HS-5 (cell line): ENCODE results near the gene ZNF556.

Experiments
- DNase-seq: peaks from one replicate; pipeline ENCODE4 v3.0.0-alpha.2; 2012; ENCODE audit warnings: low read depth

ZNF556 gene

DNA sequence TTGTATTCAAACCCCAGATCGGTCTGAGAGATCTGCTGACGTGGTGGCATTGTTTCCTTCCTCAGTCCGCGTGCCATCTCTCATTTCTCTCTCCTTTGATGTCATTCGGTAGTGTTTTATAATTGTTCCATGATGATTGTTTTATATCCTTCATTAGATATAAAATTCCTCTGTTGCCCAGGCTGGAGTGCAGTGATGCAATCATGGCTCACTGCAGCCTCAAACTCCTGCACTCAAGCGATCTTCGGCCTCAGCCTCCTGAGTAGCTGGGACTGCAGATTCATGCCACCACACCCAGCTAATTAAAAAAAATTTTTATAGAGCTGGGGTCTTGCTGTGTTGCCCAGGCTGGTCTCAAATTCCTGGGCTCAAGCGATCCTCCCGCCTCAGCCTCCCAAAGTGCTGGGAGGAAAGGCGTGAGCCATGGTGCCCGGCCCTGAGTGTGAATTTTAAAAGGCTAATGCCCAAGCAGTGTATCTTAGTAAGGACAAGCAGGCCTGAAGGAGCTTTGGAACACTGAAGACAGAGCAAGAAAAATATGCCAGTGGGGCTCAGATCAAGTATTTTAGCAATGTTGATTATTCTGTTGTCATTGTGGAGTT is 38.9 kb downstream of the ZNF556 start:
- no peak for DNase-seq

GRCh38 chr19:2906631-2907195 is 39.6 kb downstream of the ZNF556 start:
- DNase-seq = no peak

- DNase-seq = no peak
These were observed 45.2 kb downstream of the ZNF556 start for GRCh38 chr19:2912306-2912705.

DNA sequence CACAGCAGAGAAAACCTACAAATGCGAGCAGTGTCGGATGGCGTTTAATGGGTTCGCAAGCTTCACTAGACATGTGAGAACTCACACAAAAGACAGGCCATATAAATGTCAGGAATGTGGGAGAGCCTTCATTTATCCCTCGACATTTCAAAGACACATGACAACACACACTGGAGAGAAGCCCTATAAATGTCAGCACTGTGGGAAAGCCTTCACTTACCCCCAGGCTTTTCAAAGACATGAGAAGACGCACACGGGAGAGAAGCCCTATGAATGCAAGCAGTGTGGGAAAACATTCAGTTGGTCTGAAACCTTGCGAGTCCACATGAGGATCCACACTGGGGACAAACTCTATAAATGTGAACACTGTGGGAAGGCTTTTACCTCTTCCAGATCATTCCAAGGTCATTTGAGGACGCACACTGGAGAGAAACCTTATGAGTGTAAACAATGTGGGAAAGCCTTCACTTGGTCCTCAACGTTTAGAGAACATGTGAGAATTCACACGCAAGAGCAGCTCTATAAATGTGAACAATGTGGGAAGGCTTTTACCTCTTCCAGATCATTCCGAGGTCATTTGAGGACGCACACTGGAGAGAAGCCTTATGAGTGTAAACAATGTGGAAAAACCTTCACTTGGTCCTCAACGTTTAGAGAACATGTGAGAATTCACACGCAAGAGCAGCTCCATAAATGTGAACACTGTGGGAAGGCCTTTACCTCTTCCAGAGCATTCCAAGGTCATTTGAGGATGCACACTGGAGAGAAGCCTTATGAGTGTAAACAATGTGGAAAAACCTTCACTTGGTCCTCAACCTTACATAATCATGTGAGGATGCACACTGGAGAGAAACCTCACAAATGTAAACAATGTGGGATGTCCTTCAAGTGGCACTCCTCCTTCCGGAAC is 50.4 kb downstream of the ZNF556 start:
- no peak for DNase-seq

GRCh38 chr19:2922987-2923386 is 55.9 kb downstream of the ZNF556 start:
- DNase-seq = no peak

DNA sequence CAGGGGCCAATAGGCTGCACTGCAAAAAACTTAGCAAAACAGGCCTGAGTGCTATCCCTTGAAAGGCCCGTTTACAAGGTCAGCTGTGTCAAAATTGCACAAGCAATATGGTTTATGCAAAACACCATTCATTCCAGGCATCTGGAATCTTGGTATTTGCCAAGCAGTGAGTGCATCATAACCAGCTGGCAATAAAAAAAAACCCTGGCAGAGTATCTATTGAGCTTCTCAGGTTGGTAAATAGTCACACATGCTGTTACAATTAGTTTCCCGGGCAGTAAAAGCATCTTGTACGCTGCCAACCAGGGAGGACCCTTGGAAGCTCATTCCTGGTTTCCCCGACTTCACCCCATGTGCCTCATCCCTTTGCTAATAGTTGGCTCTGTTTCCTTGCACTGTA is 56.4 kb downstream of the ZNF556 start:
- peak; percentile 78 for DNase-seq

DNA sequence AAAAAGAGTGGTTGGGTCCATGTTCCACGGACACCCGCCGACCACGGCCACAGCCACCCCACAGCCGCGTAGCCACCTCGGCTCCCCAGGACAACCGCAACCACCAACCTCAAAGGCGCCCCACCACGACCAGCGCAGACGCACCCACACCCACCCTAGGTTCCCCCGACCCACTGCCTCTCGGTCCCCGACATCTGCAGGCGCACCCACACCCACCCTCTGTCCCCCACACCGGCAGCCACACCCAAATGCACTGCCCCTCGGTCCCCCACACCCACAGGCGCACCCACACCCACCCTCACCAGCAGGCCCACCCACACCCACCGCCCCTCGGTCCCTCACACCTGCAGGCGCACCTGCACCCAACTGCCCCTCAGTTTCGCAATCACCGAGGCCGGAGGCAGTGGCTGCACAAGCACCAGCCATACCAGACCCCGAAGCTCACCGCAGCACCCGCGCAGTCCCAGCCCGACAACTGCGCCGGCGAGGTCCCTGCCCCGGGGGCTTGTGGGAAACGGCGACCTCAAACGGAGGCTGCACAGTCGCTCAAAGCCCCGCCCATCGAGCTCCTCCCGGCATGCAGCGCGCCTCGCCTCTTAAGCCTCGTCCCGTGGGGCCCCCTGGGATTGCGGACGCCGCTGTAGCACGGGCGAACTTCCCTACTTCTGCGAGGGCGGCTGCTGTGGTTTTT is 59.4 kb downstream of the ZNF556 start:
- DNase-seq = no peak

- DNase-seq = no peak
These were observed 59.9 kb downstream of the ZNF556 start for GRCh38 chr19:2927032-2927430.
